DMS 273 treated with DMSO at 0.1 percent for 48 hours (cell line): ENCODE measurements around the gene RAC2.
"Not testable (repeated sequence)": the region's sequence is repeated elsewhere in the genome, so short reads cannot be mapped to it uniquely, and the experiment has no call there.

ENCODE experiments used
- DNase-seq: peaks from one replicate; lab custom pipeline; 2025; lab: John Stamatoyannopoulos, UW

RAC2 gene

DNA sequence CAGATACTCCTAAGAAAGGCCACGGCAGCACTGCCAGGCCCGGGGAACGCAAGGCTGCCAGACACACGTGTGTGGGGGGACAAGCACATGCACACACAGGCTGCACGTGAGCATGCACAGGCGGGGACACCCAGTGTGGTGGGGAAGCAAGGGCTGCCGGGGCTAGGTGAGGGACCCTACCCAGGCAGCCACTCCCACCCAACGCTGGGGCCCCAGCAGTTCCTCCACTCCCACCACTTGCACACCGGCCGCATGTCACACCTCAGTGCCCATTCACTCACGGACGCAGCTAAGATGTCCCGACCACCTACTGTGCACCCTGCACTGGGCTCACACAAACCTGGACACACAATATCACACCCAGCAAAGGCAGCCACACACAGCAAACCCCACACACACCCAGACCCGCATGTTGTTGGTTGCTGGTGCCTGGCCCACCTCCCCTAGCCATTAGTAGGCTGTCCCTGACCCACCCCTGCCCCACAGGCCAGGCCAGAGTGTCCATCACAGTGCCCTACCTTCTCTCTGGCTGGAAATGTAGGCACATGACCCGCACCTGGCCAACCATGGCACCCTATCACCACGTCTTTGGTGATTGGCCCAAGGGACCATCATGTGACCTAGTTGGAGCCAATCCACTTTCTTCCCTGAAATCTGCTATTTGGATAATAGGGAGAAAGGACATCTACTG lies 40.6 kb downstream of the RAC2 start:
- DNase-seq, result no peak

DNA sequence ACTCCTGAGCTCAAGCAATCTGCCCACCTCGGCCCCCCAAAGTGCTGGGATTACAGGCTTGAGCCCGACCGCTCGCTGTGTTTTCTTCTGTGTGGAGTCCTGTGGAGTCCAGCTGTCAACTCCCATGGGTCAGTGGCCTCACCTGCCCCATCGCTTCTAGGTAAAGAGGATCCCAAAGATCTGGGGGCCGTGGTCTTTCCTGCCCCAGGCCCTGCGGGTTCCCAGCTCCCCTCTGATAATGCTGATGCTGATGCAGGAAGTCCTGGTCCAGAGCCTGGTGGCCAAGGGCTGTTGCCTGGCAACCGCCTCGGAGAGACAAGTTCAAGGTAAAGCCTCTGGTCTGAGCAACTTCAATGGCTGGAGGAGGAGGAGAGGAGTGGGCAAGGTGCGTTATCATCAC lies 41.4 kb downstream of the RAC2 start:
- no peak for DNase-seq

DNA sequence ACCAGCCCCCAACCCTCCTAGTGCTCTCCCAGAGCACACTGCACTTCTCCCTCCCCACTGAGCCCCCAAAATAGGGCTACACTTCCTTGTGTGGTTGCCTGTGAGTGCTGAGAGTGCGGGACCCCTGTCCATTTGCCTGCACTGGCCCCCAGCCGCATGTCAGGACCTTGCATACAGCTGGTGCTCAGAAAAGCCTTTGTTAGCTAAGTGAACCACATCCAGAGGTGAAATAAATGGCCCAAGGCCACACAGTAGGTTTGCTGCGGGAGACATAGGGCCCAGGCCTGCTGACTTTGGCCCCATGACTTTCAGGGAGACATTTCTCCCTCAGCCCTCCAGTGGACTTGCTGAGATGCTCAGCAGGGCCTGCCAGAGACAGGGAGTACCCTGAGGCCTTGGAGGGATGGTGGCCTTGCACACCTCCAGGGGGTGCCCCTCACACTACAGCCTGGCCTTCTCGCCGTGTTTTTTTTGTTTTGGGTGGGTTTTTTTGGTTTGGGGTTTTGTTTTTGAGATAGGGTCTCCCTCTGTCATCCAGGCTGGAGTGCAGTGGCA lies 42.0 kb downstream of the RAC2 start:
- DNase-seq, result no peak

GRCh38 chr22:37201443-37201820 lies 42.6 kb downstream of the RAC2 start:
- not testable (repeated sequence) for DNase-seq

DNA sequence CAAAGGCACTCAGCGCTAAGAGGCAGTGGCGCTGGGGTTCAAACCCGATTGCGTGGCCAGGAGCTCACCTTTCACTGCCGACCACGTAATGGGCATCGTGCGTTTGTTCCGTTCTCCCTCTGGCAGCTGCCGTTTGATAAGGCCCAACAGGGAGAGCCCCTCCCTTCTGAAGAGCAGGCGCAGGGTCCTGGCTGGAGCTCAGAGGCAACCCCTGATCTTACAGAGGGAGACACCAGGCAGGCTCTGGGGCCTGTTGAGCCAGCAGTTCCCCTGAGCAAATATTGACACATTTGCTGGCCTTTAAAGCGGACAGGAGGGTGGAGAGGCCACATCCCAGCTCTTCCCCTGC lies 44.3 kb downstream of the RAC2 start:
- no peak for DNase-seq

DNA sequence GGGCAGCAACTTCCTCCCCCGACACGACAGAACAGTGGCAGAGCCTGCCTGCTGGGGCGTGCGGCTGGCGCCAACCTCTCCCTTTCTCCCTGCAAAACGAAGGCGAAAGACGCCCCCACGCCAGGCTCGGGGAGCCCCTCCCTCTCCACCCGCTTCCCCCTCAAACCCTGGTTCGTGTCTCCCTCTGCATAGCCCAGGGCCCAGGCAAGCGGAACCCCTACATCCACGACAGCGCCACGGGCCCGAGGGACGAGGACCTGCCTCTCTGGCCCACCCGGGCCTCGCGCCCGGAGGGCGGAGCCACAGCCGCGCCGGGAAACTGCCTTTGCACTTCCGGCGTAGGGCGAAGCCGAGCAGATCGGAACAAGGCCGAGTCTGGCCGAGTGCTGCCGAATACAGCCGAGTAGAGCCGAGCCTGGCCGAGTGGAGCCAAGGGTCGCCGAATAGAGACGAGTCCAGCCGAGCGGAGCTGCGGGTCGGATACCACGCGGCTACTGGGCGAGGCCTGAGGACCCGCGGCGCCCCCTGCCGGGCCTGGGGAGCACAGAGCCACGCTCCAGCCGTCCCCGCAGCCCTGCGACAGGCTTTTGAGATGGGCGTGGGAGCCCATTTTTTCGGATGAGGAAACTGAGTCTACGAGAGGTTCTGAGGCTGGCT lies 44.8 kb downstream of the RAC2 start:
- DNase-seq, result peak; percentile 86

DNA sequence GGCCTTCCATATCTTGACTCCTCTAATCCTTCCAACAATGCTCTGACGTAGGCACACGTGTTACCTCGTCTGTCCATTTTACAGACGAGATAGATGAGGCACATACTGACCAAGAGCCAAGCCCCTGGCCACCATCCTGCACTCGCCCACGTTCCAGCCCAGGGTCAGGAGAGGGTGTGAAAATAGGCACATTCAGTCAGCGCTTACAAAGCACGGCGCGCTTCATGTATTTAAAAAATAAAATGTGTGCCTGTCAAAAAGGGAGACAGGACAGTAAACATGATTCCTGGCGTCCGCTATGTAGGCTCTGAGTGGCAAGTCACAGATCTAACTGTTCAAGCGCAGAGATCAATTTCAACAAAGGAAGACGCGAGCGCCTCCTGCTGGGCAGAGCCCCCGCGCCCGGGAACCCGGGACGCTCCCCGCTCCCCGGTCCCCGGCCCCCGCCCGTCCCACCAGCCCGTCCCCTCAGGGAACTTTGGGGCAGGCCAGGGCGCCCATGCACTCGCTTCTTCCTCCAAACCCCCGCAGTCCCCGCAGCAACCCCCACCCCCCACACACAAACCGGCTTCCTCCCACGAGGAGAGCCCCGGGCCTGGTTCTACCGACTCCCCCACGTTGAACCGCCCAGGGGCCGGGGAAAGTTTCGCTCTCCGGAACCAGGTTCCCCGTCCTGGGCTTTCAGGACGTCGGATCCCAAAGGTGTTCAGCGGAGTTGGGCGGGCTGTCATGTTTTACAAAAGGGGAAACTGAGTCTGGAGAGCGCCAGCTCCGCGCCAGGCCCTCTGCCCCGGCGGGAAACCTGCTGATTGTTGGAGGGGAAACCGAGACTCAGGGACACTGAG lies 45.6 kb downstream of the RAC2 start:
- DNase-seq, result peak; percentile 25

- DNase-seq, result no peak
These were observed 46.4 kb downstream of the RAC2 start for GRCh38 chr22:37197451-37198257.

DNA sequence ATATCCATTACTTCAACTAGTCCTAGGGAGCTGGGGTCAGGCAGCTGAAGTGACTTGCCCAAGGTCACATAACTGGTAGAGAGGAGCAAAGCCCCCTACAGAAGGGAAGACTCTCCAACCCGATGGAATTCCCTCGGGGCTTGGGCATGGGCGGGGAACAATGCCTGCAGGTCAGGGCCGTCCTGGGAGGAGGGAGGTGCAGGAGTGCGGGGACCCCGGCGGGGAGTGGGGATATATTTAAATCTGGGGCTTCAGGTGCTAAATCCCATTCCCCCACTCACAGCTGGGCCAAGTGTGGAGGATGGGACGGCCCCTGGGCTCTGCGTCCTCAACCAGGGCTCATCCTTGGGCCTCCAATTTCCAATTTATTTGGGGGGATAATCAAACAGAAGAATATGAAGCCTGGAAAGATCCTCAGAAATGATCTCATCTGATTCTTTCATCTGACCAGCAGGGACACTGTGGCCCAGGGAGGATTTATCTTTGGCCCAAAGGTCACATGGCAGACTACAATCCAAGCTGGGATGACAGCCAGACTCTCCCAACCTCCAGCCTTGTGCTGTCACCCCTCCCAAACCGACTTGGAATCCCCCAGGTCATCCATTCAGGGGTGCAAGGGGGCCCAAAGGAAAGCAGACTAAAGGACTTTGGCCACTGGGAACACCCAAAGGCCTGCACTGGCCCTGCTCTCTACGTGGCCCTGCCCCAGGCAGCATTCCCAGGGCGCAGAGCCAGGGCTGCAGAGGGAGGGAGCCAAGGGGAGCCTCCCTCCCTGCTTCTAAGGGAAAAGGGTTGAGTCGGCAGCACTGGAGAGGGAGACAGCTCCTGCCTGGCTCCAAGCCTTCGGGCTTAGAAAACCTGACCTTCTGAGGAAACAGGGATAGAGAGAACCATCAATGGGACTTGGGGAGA lies 47.3 kb downstream of the RAC2 start:
- no peak for DNase-seq

GRCh38 chr22:37195921-37196320 lies 48.1 kb downstream of the RAC2 start:
- peak; percentile 9 for DNase-seq

DNA sequence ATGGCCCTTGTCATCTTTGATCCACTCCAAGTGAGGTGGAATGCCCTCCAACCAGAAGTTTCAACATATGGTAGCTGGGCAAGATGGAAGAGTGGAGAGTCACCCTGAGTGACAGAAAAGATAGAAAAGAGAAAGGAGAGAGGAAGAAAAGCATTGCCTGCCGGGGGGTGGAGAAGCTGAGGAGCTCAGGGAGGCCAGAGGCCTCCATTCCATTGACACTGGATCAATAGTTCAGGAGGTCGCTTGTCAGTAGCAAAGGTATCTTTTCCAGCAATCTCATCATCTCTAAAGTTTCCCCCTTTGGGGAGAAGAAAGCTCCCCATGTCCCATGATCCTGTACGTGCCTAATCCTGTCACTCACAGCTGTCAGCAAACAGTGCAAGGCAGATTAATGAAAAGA lies 49.3 kb downstream of the RAC2 start:
- DNase-seq, result no peak

GRCh38 chr22:37193629-37194191 lies 50.4 kb downstream of the RAC2 start:
- no peak for DNase-seq

- no peak for DNase-seq
These were observed 51.3 kb downstream of the RAC2 start for GRCh38 chr22:37192741-37193140.

DNA sequence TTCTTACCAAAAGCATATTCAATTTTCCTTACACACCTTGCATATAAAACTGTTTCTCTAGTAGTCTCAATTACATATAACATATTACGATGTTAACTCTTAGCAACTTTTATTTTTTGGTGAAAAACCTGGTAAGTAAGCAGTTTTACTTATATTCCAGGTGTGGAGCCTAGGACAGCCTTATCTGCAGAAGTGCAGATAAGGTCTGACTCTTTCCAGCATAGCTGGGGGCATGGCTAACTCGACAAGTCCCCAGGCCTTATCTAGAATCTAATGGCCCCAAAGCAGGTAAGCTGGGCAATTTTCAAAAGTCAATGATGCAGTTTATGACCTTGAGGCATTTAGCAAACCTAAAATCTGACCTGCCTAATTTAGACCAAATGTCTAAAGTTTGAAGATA lies 51.9 kb downstream of the RAC2 start:
- no peak for DNase-seq

GRCh38 chr22:37190262-37190780 lies 53.7 kb downstream of the RAC2 start:
- DNase-seq, result no peak

GRCh38 chr22:37188901-37189466 lies 55.1 kb downstream of the RAC2 start:
- DNase-seq, result no peak

DNA sequence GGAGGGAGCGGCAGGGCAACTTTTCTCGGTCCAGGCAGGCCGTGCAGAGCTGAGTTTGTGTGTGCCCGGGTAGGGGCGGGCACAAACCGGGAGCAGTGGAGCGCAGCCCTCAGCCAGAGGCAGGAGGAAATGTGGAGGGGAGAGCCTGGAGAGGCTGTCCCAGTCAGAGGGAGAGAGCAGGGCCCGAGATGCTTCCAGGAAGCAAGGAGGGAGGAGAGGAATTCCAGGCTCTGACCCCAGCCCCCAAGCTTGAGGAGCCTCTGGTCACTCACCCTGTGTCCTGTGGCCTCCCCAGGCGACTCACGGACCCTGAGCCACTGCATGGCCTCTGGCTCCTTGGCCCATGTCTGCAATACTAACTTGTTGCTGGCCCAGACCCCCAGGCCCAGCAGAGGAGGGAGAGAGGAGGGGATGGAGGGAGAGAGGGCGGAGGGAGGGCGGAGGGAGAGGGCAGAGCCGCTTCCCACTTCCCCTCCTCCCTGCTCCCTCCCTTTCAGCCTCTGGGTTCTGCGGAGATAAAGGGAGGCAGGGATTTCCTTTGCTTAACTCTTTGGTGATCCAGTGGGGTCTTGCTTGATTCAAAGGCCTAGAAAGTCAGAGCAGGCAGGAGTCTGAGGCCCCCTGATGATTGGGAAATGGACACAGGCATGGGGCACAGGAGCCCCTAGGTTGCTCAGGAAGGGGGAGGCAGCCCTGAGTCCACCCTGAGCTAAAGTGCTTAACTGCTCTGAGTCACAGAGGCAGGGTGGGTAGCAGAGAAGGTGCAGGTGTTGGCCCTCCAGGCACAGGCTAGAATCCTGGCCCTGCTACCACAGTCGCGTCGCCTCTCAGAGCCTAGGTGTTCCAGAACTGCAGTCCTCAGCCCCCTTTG lies 55.9 kb downstream of the RAC2 start, which contains the start of gene C1QTNF6:
C1QTNF6 (minus strand) TSS at position 357 of the 871 bp plus-strand sequence; CDS start at position 323, 34 bp downstream.
- no peak for DNase-seq

GRCh38 chr22:37187552-37187890 lies 56.5 kb downstream of the RAC2 start:
- DNase-seq, result no peak

- DNase-seq, result no peak
These were observed 57.0 kb downstream of the RAC2 start for GRCh38 chr22:37186997-37187522.
